ENCODE results near the gene ADAMTSL1. TPM values are rescaled to one million over a fixed set of nuclear protein-coding genes. Genes with fewer than 3 reads are reported as not detected.

The ADAMTSL1 gene
- total and polyA plus RNA-seq, 2 of the 8 experiments (the other 6 are each of a cell fraction or from before 2014, with no cell fraction given) = 0.84 to 1.1 TPM

DNA sequence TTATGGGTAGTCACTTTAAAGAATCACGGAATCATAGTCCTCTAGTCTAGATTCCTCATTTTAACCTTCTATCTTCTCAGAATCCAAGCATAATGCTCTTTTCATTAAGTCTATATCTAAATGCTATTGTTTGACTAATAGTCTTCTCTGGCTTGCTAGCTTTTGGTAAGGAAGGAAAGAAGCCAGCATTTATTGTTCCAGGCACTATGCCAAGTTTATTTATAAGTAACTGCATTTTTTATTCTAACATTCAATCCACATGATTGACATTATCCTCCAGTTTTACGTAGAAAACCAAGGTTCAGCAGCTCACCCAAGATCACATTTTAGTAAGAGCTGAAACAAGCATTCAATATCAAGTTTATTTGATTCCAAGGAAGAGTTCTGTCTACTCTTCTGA, 304.9 kb downstream of the ADAMTSL1 start (continued):
- TF ChIP-seq, protein P1, sequence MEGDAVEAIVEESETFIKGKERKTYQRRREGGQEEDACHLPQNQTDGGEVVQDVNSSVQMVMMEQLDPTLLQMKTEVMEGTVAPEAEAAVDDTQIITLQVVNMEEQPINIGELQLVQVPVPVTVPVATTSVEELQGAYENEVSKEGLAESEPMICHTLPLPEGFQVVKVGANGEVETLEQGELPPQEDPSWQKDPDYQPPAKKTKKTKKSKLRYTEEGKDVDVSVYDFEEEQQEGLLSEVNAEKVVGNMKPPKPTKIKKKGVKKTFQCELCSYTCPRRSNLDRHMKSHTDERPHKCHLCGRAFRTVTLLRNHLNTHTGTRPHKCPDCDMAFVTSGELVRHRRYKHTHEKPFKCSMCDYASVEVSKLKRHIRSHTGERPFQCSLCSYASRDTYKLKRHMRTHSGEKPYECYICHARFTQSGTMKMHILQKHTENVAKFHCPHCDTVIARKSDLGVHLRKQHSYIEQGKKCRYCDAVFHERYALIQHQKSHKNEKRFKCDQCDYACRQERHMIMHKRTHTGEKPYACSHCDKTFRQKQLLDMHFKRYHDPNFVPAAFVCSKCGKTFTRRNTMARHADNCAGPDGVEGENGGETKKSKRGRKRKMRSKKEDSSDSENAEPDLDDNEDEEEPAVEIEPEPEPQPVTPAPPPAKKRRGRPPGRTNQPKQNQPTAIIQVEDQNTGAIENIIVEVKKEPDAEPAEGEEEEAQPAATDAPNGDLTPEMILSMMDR (IDR thresholded peaks at IDR 0.05; ENCODE audit: control extremely low read depth in 1 of 3, insufficient read depth in 1 of 3, low read depth in 1 of 3, low read length in 3 of 3) = no peak

Measured in H1 (cell line).